HFFc6 (cell line): ENCODE measurements around the gene CALML3. TPM values are rescaled to one million over a fixed set of nuclear protein-coding genes. Genes with fewer than 3 reads are reported as not detected.

Experiments used
- DNase-seq: peaks from one replicate; pipeline ENCODE4 v3.0.0-alpha.2; 2018
- H3K27ac Mint-ChIP-seq: 2 replicates; pipeline ENCODE4 v1.8.0; 2020; ENCODE audit warnings: mild to moderate bottlenecking, mixed read lengths
- H3K27me3 Mint-ChIP-seq: 2 replicates; pipeline ENCODE4 v1.8.0; 2021; ENCODE audit warnings: mild to moderate bottlenecking, moderate library complexity, mixed read lengths; ENCODE audit not compliant: insufficient read depth
- H3K36me3 Mint-ChIP-seq: 2 replicates; pipeline ENCODE4 v1.8.0; 2021; ENCODE audit warnings: low read depth, mixed read lengths
- H3K4me1 Mint-ChIP-seq: 2 replicates; pipeline ENCODE4 v1.8.0; 2020; ENCODE audit warnings: low read depth, mixed read lengths
- H3K4me3 Mint-ChIP-seq: 2 replicates; pipeline ENCODE4 v1.8.0; 2020; ENCODE audit warnings: mild to moderate bottlenecking, moderate library complexity, mixed read lengths
- H3K9me3 Mint-ChIP-seq: 2 replicates; pipeline ENCODE4 v1.8.0; 2020; ENCODE audit warnings: mild to moderate bottlenecking, mixed read lengths
- CTCF ChIP-seq: fragments of 200-600 bp; sonication (generic); IDR thresholded peaks from 2 replicates; pipeline ENCODE4 v1.5.0; 2021; ENCODE audit warnings: antibody characterized with exemption, mild to moderate bottlenecking
- total RNA-seq, 6 experiments: library from RNA; stranded (reverse); fragmentation: NEBNext Ultra II Directional; extraction: Animal tissue kit (Norgen Biotek cat#: 25700); gene quantifications; 2 replicates in 1 of 6; 3 replicates in 5 of 6; pipeline ENCODE4 v1.2.3, GENCODE V29; 2021

The CALML3 gene
- total RNA-seq, 6 experiments from 2014 or later: not detected

- Mint-ChIP-seq H3K27me3 (peaks cover 10% of the 10 kb centered on the region), H3K9me3 (no peaks in the 10 kb centered on the region), H3K4me1 (no peaks in the 10 kb centered on the region), H3K36me3 (no peaks in the 10 kb centered on the region), H3K4me3 (no peak overlapping the region), H3K27ac (no peak overlapping the region)
- TF ChIP-seq CTCF: no peak
- peak; percentile 29 for DNase-seq
These were observed 40.6 kb upstream of the CALML3 start for GRCh38 chr10:5484205-5484604.

GRCh38 chr10:5485290-5485689, 39.5 kb upstream of the CALML3 start:
- TF ChIP-seq CTCF: no peak
- Mint-ChIP-seq H3K27ac (no peak overlapping the region), H3K9me3 (no peaks in the 10 kb centered on the region), H3K27me3 (peaks cover 10% of the 10 kb centered on the region), H3K4me3 (no peak overlapping the region), H3K36me3 (no peaks in the 10 kb centered on the region), H3K4me1 (no peaks in the 10 kb centered on the region)
- DNase-seq: no peak

GRCh38 chr10:5485948-5486852, 38.6 kb upstream of the CALML3 start:
- H3K4me3 Mint-ChIP-seq: no peak overlapping the region
- no peaks in the 10 kb centered on the region for H3K9me3 Mint-ChIP-seq
- peaks cover 7% of the 10 kb centered on the region for H3K27me3 Mint-ChIP-seq
- TF ChIP-seq CTCF: no peak
- H3K36me3 Mint-ChIP-seq: no peaks in the 10 kb centered on the region
- no peak for DNase-seq
- H3K27ac Mint-ChIP-seq: no peak overlapping the region
- H3K4me1 Mint-ChIP-seq: no peaks in the 10 kb centered on the region

GRCh38 chr10:5486853-5487235, 37.9 kb upstream of the CALML3 start:
- no peak for DNase-seq
- H3K9me3 Mint-ChIP-seq: peaks cover 2% of the 10 kb centered on the region
- no peaks in the 10 kb centered on the region for H3K4me1 Mint-ChIP-seq
- no peak overlapping the region for H3K4me3 Mint-ChIP-seq
- no peak overlapping the region for H3K27ac Mint-ChIP-seq
- 0 out of 2 replicates have a peak, but pooled peaks cover under 1% of the 10 kb centered on the region for H3K36me3 Mint-ChIP-seq
- H3K27me3 Mint-ChIP-seq: peaks cover 6% of the 10 kb centered on the region
- TF ChIP-seq CTCF: no peak

GRCh38 chr10:5488272-5489161, 36.2 kb upstream of the CALML3 start:
- TF ChIP-seq CTCF: no peak
- Mint-ChIP-seq H3K27me3 (peaks cover 6% of the 10 kb centered on the region), H3K9me3 (peaks cover 14% of the 10 kb centered on the region), H3K4me1 (no peaks in the 10 kb centered on the region), H3K36me3 (peaks cover 10% of the 10 kb centered on the region; the same call in 1 of the 2 replicates), H3K27ac (no peak overlapping the region), H3K4me3 (no peak overlapping the region)
- DNase-seq: no peak
